Stimulated activated naive CD4-positive, alpha-beta T cell treated with Interleukin-2 at 50 U/mL for 16 hours (primary cell): Measurements from ENCODE around the gene ECHS1.
"Not testable (repeated sequence)": the region's sequence is repeated elsewhere in the genome, so short reads cannot be mapped to it uniquely, and the experiment has no call there.

Experiments used
- DNase-seq: peaks from one replicate; lab custom pipeline; 2025; lab: John Stamatoyannopoulos, UW

The ECHS1 gene

DNA sequence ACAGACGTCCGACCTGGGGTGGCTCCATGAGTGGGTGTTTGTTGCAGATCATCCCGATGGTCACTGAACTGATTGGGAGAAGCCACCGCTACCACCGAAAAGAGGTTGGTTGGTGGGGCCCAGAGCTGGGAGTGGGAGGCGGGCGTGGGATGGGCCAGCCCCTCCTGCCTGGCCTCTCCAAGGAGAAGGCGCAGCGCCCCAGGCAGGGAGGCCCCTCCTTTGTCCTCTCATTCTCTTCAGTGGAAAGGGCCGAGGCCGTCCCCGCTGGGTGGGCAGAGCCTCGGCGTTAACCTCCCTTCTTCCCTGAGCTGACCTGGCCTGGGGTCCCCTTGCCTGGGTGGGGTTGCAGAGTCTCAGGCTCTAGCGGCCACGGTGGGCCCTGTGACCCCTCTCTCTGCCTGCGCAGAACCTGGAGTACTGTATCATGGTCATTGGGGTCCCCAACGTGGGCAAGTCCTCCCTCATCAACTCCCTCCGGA lies 26.0 kb upstream of the ECHS1 start:
- no peak for DNase-seq

DNA sequence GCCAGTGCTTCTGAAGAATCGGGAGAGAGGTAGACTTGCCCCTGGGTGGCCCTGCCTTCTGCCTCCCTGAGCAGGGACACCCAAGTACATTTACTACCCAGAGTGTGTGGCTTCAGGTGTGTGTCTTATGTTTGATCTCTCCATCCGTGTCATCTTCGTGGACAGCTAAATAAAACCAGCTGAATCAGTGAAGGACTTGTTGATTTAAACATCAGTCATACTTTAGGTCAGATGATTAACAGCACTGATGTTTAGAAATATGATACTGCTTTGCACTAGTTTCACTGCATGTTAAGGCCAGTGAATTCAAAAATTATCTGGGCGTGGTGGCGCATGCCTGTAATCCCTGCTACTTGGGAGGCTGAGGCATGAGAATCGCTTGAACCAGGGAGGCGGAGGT lies 24.8 kb upstream of the ECHS1 start:
- DNase-seq = no peak

DNA sequence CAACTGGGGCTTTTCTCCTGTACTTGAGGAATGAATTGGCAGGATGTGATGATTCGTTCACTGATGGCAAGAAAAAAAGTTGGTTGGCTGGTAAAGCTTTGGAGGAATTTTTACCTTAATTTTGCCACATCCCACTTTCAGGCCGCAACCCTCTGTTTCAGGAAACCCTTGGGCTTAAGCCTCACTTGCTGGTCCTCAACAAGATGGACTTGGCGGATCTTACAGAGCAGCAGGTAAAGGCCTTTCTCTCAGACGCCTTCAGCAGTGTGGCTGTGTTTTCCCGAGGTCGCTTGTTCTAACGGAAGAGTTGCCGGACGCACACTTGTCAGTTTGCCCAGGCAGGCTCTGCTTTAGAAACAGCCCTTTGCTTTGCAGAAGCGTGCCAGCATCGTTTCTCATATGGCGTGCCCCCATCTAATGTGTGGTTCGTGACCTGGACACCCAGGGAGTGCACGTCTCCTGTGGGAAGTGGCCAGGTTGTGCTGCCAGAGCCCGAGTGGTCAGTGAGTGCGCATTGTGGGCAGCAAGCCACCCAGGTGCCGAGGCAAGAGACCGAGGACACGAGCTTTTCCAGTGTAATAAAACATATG lies 23.0 kb upstream of the ECHS1 start:
- DNase-seq = no peak

DNA sequence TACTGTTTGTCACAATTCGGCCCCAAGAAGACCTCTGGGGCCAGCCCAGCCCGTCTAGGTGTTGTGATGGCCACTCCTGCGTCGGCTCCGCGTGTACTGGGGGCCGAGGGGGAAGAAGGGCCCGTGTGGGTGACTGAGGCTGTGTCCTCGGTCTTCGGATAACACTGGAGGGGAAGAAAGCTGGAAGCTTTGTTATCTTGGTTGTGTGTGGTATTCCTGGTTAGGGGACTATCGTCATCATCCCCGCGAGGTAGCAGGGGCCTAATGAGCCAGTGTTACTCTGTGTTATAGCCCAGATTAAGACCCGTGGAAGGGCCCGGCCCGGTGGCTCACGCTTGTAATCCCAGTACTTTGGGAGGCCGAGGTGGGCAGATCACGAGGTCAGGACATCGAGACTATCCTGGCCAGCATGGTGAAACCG lies 21.7 kb upstream of the ECHS1 start:
- no peak for DNase-seq

DNA sequence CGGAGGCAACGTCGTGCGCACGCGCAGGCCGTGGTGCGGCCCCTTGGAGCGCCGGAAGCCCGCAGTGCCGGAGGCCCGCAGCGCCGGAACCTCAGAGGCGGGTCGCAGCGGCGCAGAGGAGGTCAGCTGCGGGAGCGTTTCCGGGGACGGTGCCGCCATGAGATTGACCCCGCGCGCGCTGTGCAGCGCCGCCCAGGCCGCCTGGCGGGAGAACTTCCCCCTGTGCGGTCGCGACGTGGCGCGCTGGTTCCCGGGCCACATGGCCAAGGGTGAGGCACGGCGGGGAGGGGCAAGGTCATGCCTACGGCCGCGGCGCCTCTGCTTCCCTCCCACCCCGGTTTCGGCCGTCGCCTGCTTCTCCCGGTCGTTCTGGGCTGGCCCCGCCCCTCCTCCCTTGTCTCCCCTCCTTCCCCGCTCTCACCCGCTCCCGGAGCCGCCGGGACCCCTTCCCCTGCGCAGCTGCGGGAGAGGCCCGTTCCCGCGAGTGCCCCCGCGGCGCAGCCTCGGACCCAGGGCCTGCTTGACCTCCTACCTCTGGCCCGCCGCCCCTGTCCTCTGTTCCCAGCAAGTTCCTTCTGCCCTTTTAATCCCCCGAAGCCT lies 21.0 kb upstream of the ECHS1 start, which contains the start of gene MTG1:
MTG1 (plus strand) TSS at position 94 of the 600 bp plus-strand sequence; CDS start at position 158, 64 bp downstream.
- peak; percentile 87 for DNase-seq

DNA sequence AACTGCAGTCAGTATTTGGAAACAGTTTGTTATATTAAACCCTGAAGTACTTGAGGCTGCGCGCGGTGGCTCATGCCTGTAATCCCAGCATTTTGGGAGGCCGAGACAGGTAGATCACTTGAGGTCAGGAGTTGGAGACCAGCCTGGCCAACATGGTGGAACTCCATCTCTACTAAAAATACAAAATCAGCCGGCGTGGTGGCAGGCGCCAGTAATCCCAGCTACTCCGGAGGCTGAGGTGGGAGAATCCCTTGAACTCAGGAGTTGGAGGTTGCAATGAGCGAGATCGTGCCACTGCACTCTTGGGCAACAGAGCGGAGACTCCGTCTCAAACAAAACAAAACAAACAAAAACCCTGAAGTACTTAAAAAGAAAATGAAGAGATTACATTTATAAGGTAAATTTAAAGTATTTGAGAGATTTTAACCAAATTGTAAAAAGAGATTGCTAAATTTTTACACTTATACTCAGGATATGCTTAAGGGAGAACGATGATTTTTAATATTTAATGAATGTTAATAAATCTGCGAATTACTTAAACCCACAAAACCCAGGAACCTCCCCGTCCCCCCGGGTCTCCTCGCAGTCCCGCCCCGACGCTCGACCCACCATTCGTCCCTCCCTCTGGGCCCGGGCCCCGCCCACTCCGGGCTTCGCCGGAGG lies 20.4 kb upstream of the ECHS1 start:
- no peak for DNase-seq

DNA sequence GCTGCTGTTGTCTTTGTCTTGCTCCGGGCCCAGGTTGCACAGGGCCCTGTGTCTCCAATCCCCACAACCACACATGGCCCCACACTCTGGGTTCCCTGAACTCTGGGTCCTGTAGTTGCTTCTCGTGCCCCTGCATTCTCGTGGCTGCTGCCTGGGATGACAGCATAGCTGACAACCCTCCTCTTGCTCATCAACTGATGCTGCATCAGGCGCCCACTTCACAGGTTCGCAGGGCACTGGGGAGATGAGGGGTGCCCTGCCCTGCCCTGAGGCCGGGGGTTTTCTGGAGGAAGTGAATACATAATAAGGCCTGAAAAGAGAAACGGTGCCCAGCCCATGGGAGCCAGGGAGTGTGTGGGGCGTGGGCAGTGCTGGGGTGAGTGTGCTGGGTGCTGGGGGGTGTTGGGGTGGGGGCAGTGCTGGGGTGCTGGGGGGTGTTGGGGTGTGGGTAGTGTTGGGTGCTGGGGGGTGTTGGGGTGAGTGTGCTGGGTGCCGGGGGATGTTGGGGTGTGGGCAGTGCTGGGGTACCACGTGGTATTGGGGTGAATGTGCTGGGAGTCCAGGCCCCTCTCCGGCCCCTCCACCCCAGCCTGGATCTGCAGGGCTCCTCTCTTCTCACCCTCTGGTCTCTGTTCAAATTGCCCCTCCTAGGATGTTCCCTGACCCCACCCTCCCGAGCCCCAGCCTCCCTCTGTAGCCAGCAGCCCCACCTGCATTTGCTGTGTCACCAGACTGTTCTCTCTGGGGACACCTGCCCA lies 18.8 kb upstream of the ECHS1 start:
- DNase-seq = peak; percentile 20

DNA sequence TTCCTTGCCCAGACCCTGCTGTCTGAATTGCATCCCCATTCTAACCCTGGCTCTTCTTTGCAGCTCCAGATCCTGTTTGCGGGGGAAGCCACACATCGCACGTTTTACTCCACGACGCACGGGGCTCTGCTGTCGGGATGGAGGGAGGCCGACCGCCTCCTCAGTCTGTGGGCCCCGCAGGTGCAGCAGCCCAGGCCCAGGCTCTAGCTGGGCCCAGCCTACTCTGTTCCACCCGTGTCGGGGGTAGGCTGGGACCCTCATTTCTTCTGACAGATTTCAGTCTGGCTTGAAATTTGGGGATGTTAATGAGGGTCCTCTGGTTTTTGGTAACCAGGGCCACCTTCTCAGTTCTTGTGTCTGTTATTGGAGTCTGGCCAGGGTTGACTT lies 18.1 kb upstream of the ECHS1 start:
- DNase-seq = no peak

DNA sequence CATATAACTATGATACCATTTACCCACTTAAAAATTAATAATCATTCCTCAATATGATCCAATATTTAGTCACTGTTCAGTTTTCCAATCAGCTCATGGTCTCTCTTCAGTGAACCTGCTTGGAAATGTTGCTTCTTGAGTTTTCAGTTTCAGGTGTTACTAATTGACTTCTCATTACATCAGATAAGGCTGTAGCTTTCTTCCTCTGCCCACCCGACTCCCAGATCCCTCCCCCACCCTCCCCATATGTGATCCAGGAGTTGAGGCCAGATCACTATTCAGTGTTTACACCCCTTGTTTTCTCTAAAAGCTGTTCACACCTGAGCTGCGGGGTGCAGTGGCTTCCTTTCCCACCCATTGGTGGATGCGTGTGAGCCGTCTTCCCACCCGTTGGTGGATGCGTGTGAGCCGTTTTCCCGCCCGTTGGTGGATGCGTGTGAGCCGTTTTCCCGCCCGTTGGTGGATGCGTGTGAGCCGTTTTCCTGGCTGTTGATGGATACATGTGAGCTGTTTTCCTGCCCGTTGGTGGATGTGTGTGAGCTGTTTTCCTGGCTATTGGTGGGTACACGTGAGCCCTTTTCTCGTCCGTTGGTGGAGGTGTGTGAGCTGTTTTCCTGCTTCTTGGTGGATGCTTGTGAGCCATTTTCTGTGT lies 17.6 kb upstream of the ECHS1 start:
- DNase-seq = peak; percentile 12

DNA sequence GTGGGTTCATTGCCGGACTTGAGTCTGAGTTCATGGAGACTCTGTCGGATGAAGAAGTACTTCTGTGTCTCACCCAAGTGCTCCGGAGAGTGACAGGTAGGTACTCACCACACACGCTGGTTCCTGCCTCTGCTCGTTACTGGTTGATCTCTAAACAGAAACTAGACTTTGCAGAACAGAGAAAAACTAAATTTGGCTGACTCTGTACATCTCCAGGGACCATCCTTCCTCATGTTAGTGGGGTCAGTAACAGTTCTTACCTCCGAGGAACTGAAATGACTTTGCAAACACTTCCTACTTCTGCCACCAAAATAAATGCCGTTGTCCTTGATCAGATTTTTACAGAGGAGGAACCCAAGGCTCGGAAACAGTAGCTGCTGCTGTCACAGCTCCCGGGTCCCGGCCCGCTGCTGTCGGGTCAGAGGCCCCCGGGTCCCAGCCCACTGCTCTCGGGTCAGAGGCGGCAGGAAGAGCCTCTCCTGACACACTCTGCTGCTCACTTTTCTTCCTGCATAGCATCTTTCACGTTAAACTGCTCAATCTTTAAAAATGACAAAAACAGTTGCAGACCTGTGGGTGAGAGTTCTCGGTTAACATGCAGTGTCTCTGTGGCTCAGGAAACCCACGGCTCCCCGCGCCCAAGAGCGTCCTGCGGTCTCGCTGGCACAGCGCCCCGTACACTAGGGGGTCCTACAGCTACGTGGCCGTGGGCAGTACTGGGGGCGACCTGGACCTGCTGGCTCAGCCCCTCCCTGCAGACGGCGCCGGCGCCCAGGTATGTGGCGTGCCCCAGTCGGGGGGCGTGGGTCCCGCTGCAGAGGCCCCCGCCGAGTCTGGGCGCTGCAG lies 16.0 kb upstream of the ECHS1 start:
- peak; percentile 42 for DNase-seq

DNA sequence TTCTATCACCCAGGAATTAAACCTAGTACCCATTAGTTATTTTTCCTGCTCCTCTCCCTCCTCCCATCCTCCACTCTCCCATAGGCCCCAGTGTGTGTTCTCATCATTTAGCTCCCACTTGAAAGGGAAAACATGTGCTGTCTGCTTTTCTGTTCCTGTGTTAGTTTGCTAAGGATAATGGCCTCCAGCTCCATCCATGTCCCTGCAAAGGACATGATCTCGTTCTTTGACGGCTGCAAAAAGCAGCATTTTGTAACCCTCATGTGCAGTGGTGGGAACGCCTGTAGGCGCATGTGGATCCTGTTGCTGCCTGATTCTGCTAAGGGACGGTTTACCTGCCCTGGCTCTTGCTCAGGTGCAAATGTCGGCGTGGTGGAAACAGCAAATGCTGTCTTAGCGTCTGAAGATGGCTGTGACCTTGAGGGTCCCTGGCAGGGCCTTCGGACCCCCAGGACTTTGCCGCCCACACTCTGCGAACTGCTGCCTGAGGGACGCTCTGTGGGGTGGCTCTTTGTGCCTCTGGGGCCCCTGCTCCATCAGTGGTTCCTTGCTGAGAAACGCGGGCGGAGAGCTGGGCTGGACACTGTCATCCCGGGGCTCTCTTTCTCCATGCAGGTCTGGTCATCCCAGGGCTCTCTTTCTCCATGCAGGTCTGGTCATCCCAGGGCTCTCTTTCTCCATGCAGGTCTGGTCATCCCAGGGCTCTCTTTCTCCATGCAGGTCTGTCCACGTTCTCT lies 15.2 kb upstream of the ECHS1 start:
- DNase-seq = no peak

DNA sequence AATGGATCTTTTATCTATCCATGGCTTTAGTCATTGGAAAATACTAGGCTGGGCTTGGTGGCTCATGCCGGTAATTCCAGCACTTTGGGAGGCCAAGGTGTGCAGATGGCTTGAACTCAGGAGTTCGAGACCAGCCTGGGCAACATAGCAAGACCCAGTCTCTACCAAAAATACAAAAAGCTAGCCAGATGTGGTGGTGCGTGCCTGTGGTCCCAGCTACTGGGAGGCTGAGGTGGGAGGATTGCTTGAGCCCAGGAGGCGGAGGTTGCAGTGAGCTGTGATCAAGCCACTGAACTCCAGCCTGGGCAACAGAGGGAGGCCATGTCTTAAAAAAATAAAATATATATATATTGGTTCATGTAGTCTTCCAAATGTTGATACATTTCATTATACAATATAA lies 13.8 kb upstream of the ECHS1 start:
- not testable (repeated sequence) for DNase-seq

DNA sequence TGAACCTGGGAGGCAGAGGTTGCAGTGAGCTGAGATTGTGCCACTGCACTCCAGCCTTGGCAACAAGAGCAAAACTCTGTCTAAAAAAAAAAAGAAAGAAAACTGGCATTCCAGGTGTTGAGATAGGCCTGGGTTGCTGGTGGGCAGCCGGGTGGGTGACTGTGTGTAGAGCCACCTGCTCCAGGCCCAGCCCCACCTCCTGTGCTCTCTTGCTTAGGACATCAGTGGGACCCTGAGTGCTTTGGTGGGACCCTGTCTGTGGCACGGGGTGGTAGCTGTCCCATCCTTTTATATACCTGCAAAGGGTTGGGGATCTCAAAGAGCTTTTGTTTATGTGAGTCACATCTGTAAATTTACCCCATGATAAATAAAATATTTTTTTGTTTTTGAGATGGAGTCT lies 12.1 kb upstream of the ECHS1 start:
- DNase-seq = no peak

DNA sequence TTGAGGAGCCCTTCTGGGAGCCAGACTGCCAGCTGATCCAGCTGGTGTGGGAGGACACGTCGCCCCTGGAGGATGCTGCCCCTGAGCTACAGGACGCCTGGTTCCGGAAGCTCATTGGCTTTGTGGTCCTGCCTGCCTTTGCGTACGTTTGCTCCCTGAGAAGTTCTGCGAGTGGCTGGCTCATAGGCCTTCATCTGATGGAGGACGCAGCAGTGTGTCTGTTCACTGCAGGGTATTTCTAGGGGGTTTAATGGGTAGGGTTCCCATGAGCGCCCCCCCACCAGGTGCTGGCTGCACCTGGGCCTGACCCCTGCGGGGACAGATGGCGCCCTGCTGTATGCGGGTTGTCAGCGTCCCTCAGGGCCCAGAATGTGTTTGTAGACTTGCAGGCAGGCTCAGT lies 10.9 kb upstream of the ECHS1 start:
- no peak for DNase-seq

DNA sequence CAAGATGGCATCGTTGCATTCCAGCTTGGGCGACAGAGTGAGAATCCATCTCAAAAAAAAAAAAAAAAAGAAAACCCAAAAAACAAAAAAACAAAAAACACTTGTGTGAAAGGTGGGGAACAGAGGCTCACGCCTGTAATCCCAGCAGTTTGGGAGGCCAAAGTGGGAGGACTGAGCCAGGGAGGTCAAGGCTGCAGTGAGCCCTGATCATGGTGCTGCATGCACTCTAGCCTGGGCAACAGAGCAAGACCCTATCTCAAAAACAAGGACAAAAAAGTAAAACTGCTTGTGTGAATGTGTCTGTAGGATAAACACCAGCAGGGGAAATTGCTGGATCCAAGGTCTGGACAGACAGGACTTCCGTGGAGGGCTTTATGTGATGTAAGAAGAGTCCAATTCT lies 10.4 kb upstream of the ECHS1 start:
- no peak for DNase-seq

DNA sequence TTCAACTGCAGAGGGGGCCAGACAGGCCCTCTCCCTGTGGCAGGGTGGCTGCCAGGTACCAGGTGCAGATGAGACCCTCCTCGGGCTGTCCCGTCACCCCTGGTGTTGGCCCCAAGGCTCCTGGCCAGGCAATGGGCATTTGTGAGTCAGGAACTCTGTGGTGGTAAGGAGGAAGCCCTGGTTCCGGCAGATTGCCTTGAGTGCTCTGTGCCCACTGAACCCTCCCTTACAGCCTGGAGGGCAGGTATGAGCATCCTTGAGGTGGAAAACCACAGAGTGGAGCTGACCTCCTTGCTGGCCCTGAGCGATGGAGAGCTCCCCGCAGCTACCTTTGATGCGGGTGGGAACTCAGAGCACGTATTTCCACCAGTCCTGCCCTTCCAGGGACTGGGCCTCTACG lies 7.9 kb upstream of the ECHS1 start:
- no peak for DNase-seq

DNA sequence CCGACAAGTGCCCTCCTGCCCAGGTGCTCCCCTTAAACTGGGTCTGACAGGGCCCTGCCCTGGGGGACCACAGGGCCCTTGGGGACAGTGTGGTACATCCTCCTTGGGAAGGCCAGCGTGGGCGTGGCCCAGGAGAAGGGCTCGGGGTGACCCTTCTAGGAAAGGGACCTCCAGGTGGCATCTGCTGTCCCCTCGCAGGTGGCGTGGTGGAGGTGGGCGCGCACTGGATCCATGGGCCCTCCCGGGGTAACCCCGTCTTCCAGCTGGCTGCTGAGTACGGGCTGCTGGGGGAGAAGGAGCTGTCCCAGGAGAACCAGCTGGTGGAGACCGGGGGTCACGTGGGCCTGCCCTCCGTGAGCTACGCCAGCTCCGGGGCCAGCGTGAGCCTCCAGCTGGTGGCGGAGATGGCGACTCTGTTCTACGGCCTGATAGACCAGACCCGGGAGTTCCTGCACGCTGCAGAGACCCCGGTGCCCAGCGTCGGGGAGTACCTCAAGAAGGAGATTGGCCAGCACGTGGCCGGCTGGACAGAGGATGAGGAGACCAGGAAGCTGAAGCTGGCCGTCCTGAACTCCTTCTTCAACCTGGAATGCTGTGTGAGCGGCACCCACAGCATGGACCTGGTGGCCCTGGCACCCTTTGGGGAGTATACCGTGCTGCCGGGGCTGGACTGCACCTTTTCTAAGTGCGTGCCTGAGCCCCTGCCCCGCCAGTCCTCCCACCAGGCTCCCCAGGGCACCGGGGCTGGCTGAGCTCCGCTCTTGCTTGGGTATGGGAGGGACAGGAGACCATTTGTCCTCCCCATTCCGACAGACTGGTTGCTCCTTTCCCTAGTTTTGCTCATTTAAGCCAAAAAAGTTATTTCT lies 6.9 kb upstream of the ECHS1 start:
- DNase-seq = no peak

DNA sequence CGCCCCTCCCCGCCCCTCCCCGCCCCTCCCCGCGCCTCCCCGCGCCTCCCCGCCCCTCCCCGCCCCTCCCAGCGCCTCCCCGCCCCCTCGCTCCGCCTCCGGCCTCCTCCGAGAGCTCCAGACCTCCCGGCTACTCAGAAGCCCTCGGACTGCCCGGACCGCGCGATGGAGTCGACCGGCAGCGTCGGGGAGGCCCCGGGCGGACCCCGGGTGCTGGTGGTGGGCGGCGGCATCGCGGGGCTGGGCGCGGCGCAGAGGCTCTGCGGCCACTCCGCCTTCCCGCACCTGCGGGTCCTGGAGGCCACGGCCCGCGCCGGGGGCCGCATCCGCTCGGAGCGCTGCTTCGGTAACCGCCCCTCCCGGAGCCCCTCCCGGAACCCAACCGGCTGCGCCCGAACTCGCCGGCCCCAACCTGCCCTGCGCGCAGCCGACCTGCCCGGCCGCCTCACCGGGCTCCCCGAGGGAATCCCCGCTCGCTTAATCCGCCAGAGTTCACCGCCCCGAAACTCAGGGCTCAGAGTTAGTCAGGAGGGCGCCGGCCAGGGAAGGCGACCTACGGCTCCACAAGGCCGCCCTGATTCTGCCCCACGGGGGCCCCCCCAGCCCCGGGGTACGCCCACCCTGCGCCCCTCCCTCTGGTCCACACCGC lies 6.1 kb upstream of the ECHS1 start, which contains the start of gene PAOX:
PAOX (plus strand) TSS at position 111 of the 649 bp plus-strand sequence; CDS start at position 166, 55 bp downstream.
- DNase-seq = peak; percentile 65
